HL-60 (cell line): Measurements from ENCODE around the gene EVI5.
"Not testable (repeated sequence)": the region's sequence is repeated elsewhere in the genome, so short reads cannot be mapped to it uniquely, and the experiment has no call there.

Experiments used
- DNase-seq, 2 experiments: peaks; one replicate each; pipeline ENCODE4 v3.0.0-alpha.2; 2010 to 2020; ENCODE audit warnings: low read depth in 1 of 2, low spot score in 1 of 2
- H3K27ac ChIP-seq: fragments of 250-450 bp; sonication (Bioruptor Pico); replicated peaks from 2 replicates; pipeline ENCODE4 v1.5.1; 2020; ENCODE audit warnings: mild to moderate bottlenecking, moderate library complexity
- H3K27me3 ChIP-seq: fragments of 250-450 bp; sonication (Bioruptor Pico); 2 replicates; pipeline ENCODE4 v1.5.1; 2021; ENCODE audit warnings: mild to moderate bottlenecking, moderate library complexity; ENCODE audit not compliant: insufficient read depth, poor library complexity, severe bottlenecking
- H3K4me3 ChIP-seq: replicated peaks from 2 replicates; pipeline ENCODE4 v1.5.1; 2011; ENCODE audit warnings: mild to moderate bottlenecking, control low read depth, low read length; ENCODE audit not compliant: insufficient read depth
- CTCF ChIP-seq: IDR thresholded peaks from one replicate; pipeline ENCODE4 v1.5.1; 2011; ENCODE audit warnings: low read length, control low read depth, inconsistent platforms; ENCODE audit not compliant: insufficient read depth
- GABPA ChIP-seq: IDR thresholded peaks from 2 replicates; pipeline ENCODE4 v1.6.1; 2012; ENCODE audit warnings: low read depth
- POLR2AphosphoS5 ChIP-seq: IDR thresholded peaks from 2 replicates; pipeline ENCODE4 v1.6.1; 2012; ENCODE audit warnings: low read depth
- REST ChIP-seq: IDR thresholded peaks from 2 replicates; pipeline ENCODE4 v1.6.1; 2012; ENCODE audit warnings: low read depth; ENCODE audit not compliant: insufficient replicate concordance
- SPI1 ChIP-seq: IDR thresholded peaks from 2 replicates; pipeline ENCODE4 v1.6.1; 2012; ENCODE audit warnings: low read depth, mild to moderate bottlenecking, borderline replicate concordance

Gene EVI5

GRCh38 chr1:92536211-92536979, 248.5 kb downstream of the EVI5 start:
- Histone ChIP-seq H3K4me3 (no peak overlapping the region), H3K27ac (no peak overlapping the region; the same call in 1 of the 2 replicates)
- no peak for TF ChIP-seq POLR2AphosphoS5
- no peak for TF ChIP-seq SPI1

GRCh38 chr1:92532371-92532770, 252.5 kb downstream of the EVI5 start:
- not testable (repeated sequence) for H3K27ac ChIP-seq, H3K27me3 ChIP-seq, H3K4me3 ChIP-seq, DNase-seq

More at GRCh38 chr1:92536211-92536979, 248.5 kb downstream of the EVI5 start:
- no peaks in the 10 kb centered on the region for H3K27me3 ChIP-seq
- no peak for DNase-seq

- H3K27me3 ChIP-seq, DNase-seq, H3K4me3 ChIP-seq, H3K27ac ChIP-seq: not testable (repeated sequence)
Measured at GRCh38 chr1:92531939-92532338, 253.0 kb downstream of the EVI5 start.

GRCh38 chr1:92527670-92528069, 257.2 kb downstream of the EVI5 start:
- no peak for TF ChIP-seq POLR2AphosphoS5
- no peak for TF ChIP-seq REST
- no peak for TF ChIP-seq GABPA
- no peak for TF ChIP-seq CTCF
- no peak for TF ChIP-seq SPI1
- Histone ChIP-seq H3K27ac (no peak overlapping the region), H3K27me3 (no peaks in the 10 kb centered on the region), H3K4me3 (no peak overlapping the region)
- no peak for DNase-seq

- not testable (repeated sequence) for H3K4me3 ChIP-seq, H3K27ac ChIP-seq, DNase-seq, H3K27me3 ChIP-seq
Measured at GRCh38 chr1:92524944-92525590, 259.8 kb downstream of the EVI5 start.

- TF ChIP-seq SPI1 (peak; percentile 79), POLR2AphosphoS5 (no peak), GABPA (no peak), CTCF (no peak)
- DNase-seq: no peak
Measured at GRCh38 chr1:92519043-92519442, 265.9 kb downstream of the EVI5 start.

More at GRCh38 chr1:92519043-92519442, 265.9 kb downstream of the EVI5 start:
- H3K27me3 ChIP-seq: no peaks in the 10 kb centered on the region
- H3K4me3 ChIP-seq: no peak overlapping the region
- no peak overlapping the region for H3K27ac ChIP-seq
